ENCODE data around the gene OR1B1.

DNA sequence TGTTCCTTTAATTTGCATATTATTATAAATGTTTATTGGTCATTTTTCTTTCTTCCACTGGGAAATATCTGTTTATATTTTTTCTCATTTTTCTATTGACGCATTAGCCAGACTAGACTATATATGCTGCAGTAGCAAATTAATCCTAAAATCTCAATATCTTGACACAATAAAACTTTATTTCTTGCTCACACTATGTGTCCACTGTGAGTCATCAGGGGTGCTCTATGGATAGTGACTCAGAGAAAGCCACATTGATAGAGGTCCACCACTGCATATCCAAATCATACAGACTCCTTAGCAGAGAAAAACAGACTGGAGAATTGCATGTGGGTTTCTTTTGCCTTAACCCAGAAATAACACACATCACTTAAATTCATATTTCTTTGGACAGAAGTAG, 38.3 kb upstream of the OR1B1 start:
- TF ChIP-seq, protein P1, sequence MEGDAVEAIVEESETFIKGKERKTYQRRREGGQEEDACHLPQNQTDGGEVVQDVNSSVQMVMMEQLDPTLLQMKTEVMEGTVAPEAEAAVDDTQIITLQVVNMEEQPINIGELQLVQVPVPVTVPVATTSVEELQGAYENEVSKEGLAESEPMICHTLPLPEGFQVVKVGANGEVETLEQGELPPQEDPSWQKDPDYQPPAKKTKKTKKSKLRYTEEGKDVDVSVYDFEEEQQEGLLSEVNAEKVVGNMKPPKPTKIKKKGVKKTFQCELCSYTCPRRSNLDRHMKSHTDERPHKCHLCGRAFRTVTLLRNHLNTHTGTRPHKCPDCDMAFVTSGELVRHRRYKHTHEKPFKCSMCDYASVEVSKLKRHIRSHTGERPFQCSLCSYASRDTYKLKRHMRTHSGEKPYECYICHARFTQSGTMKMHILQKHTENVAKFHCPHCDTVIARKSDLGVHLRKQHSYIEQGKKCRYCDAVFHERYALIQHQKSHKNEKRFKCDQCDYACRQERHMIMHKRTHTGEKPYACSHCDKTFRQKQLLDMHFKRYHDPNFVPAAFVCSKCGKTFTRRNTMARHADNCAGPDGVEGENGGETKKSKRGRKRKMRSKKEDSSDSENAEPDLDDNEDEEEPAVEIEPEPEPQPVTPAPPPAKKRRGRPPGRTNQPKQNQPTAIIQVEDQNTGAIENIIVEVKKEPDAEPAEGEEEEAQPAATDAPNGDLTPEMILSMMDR (IDR thresholded peaks at IDR 0.05; ENCODE audit: low read depth, low read length): no peak
- TF ChIP-seq, protein P2, sequence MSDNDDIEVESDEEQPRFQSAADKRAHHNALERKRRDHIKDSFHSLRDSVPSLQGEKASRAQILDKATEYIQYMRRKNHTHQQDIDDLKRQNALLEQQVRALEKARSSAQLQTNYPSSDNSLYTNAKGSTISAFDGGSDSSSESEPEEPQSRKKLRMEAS (IDR thresholded peaks at IDR 0.05; ENCODE audit: low read depth, low read length): no peak
- TF ChIP-seq POLR2A (IDR thresholded peaks at IDR 0.05; ENCODE audit: extremely low read depth, insufficient read length): no peak
